Measurements from ENCODE around the gene GPBP1L1. TPM values are rescaled to one million over a fixed set of nuclear protein-coding genes. Genes with fewer than 3 reads are reported as not detected.

The GPBP1L1 gene
- total RNA-seq, 1 donor from 2014 or later, result 99.3 TPM

DNA sequence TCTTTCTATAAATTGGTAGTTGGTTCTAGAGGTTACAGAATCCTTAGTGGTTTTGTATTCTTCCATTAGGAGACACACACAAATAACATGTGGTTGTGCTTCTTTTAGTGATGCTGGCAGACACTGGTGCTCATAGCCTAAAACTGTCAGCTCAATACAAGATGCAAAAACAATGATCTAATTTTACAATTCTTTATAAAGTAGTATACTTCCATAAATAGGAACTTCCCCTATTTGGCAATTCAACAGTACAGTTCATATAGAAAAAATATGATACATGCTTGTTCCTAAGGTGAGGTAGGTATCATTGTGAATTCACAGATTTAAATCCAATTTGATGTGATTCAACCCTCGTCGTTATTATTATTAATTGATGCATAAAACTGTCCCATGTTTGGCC, 41.7 kb downstream of the GPBP1L1 start:
- Mint-ChIP-seq H3K36me3 (ENCODE audit: low read depth) (peaks cover 22% of the 10 kb centered on the region), H3K4me1 (ENCODE audit: low read depth) (no peaks in the 10 kb centered on the region), H3K9me3 (no peaks in the 10 kb centered on the region), H3K27ac (no peak overlapping the region), H3K27me3 (ENCODE audit: insufficient read depth) (no peaks in the 10 kb centered on the region), H3K4me3 (no peak overlapping the region)
- intact Hi-C loops (cut with micrococcal nuclease), result loop anchor here (5.0 kb wide), 1 partner anchor 198 kb away; no protein-coding TSS in a partner anchor
- no peak for DNase-seq (ENCODE audit: low spot score)

GRCh38 chr1:45643978-45644377, 42.4 kb downstream of the GPBP1L1 start:
- Mint-ChIP-seq H3K27ac (no peak overlapping the region), H3K4me1 (ENCODE audit: low read depth) (no peaks in the 10 kb centered on the region)

DNA sequence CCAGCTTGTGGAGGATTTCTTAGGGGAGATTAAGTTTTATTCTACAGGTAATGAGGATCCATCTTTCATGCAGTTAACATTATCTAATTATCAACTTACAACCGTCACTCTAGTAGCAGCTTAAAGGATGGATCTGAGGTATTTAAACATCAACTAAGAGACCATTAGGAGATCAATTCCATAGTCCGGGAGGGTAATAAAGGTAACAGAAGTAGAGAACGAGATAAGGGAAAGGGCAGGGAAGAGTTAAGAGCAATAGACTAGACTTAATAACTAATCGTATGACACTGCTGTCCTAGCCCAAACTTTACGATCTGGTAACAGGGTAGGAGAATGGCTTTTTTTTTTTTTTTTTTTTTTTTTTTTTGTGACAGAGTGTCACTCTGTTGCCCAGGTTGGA, 43.0 kb downstream of the GPBP1L1 start:
- H3K27ac Mint-ChIP-seq, result no peak overlapping the region
- peaks cover 20% of the 10 kb centered on the region for H3K36me3 Mint-ChIP-seq (ENCODE audit: low read depth)
- H3K27me3 Mint-ChIP-seq (ENCODE audit: insufficient read depth), result no peaks in the 10 kb centered on the region
- no peaks in the 10 kb centered on the region for H3K9me3 Mint-ChIP-seq
- no peak for DNase-seq (ENCODE audit: low spot score)
- no peak overlapping the region for H3K4me3 Mint-ChIP-seq
- intact Hi-C loops (cut with micrococcal nuclease), result no loop called here
- no peaks in the 10 kb centered on the region for H3K4me1 Mint-ChIP-seq (ENCODE audit: low read depth)

More at GRCh38 chr1:45643978-45644377, 42.4 kb downstream of the GPBP1L1 start:
- Mint-ChIP-seq H3K4me3 (no peak overlapping the region), H3K9me3 (no peaks in the 10 kb centered on the region), H3K27me3 (ENCODE audit: insufficient read depth) (no peaks in the 10 kb centered on the region), H3K36me3 (ENCODE audit: low read depth) (peaks cover 21% of the 10 kb centered on the region)
- intact Hi-C loops (cut with micrococcal nuclease), result no loop called here
- DNase-seq (ENCODE audit: low spot score), result no peak

DNA sequence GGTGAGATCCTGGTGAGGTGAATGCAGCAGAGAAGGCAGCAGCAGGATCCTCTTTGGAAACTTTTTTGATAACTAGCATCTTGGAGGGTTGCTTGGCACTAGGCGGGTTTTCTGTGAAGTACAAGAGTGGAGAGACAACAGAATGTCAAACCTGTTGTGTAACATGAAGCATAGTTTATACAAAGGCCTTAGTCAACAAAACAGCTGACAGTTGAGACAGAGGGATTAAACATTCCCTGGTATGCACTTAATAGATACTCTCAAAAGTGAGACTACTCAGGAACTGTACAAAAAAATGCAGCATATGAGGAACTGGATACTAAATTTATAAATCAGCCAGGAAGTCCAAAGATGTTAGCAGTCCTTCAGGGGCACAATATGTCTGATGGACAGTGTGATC, 46.0 kb downstream of the GPBP1L1 start:
- intact Hi-C loops (cut with micrococcal nuclease), result no loop called here
- Mint-ChIP-seq H3K27ac (no peak overlapping the region), H3K27me3 (ENCODE audit: insufficient read depth) (no peaks in the 10 kb centered on the region)

GRCh38 chr1:45635211-45635610, 51.1 kb downstream of the GPBP1L1 start:
- Mint-ChIP-seq H3K27ac (no peak overlapping the region), H3K36me3 (ENCODE audit: low read depth) (peaks cover 20% of the 10 kb centered on the region), H3K27me3 (ENCODE audit: insufficient read depth) (no peaks in the 10 kb centered on the region), H3K9me3 (no peaks in the 10 kb centered on the region), H3K4me1 (ENCODE audit: low read depth) (no peaks in the 10 kb centered on the region), H3K4me3 (no peak overlapping the region)
- intact Hi-C loops (cut with micrococcal nuclease), result no loop called here
- no peak for DNase-seq (ENCODE audit: low spot score)

More for the DNA sequence above, 46.0 kb downstream of the GPBP1L1 start:
- peaks cover 13% of the 10 kb centered on the region for H3K36me3 Mint-ChIP-seq (ENCODE audit: low read depth)
- H3K4me1 Mint-ChIP-seq (ENCODE audit: low read depth), result no peaks in the 10 kb centered on the region
- no peak for DNase-seq (ENCODE audit: low spot score)
- H3K9me3 Mint-ChIP-seq, result no peaks in the 10 kb centered on the region
- H3K4me3 Mint-ChIP-seq, result no peak overlapping the region

- Mint-ChIP-seq H3K27me3 (ENCODE audit: insufficient read depth) (no peaks in the 10 kb centered on the region), H3K4me1 (ENCODE audit: low read depth) (no peaks in the 10 kb centered on the region), H3K36me3 (ENCODE audit: low read depth) (peaks cover 33% of the 10 kb centered on the region), H3K4me3 (no peak overlapping the region), H3K27ac (no peak overlapping the region), H3K9me3 (no peaks in the 10 kb centered on the region)
- intact Hi-C loops (cut with micrococcal nuclease), result no loop called here
- no peak for DNase-seq (ENCODE audit: low spot score)
These were observed 55.9 kb downstream of the GPBP1L1 start for GRCh38 chr1:45630429-45630828.

GRCh38 chr1:45629035-45629434, 57.3 kb downstream of the GPBP1L1 start:
- H3K27ac Mint-ChIP-seq, result no peak overlapping the region
- H3K36me3 Mint-ChIP-seq (ENCODE audit: low read depth), result peaks cover 34% of the 10 kb centered on the region
- no peak overlapping the region for H3K4me3 Mint-ChIP-seq
- H3K9me3 Mint-ChIP-seq, result no peaks in the 10 kb centered on the region
- H3K4me1 Mint-ChIP-seq (ENCODE audit: low read depth), result no peaks in the 10 kb centered on the region
- intact Hi-C loops (cut with micrococcal nuclease), result no loop called here
- no peak for DNase-seq (ENCODE audit: low spot score)
- H3K27me3 Mint-ChIP-seq (ENCODE audit: insufficient read depth), result no peaks in the 10 kb centered on the region

DNA sequence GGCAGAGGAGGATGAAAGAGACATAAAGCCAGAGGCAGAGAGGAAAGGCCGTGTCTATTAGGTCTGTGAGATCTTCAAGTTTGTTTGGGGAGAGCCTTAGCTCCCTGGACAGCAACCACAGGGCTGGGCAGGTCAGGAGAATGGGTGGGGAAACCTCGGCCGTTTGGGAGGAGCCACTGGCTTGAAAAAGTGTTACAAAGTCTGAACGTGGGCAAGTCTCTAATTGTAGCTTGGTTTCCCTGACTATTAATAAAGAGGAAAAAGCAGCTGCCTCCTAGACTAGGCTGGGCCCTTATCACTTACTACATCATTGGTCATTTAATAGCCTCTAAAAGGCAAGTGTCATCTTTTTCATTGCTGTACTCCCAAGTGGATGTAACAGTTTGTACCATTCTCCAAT, 62.4 kb downstream of the GPBP1L1 start, which contains the start of gene CCDC17:
Gene CCDC17, minus strand, starts transcription at position 83 of the 400 bp plus-strand sequence. CDS start 145 bp downstream, outside the sequence.
- no peaks in the 10 kb centered on the region for H3K27me3 Mint-ChIP-seq (ENCODE audit: insufficient read depth)

GRCh38 chr1:45622524-45623394, 63.6 kb downstream of the GPBP1L1 start:
- intact Hi-C loops (cut with micrococcal nuclease), result no loop called here
- H3K4me1 Mint-ChIP-seq (ENCODE audit: low read depth), result no peaks in the 10 kb centered on the region
- no peak overlapping the region for H3K27ac Mint-ChIP-seq
- no peaks in the 10 kb centered on the region for H3K27me3 Mint-ChIP-seq (ENCODE audit: insufficient read depth)
- H3K9me3 Mint-ChIP-seq, result no peaks in the 10 kb centered on the region
- DNase-seq (ENCODE audit: low spot score), result no peak
- no peak overlapping the region for H3K4me3 Mint-ChIP-seq
- peaks cover 15% of the 10 kb centered on the region for H3K36me3 Mint-ChIP-seq (ENCODE audit: low read depth)

More for the DNA sequence above, 62.4 kb downstream of the GPBP1L1 start, which contains the start of gene CCDC17:
- intact Hi-C loops (cut with micrococcal nuclease), result no loop called here
- Mint-ChIP-seq H3K4me3 (no peak within 1 kb of the TSS), H3K4me1 (ENCODE audit: low read depth) (no peaks in the 10 kb centered on the region), H3K36me3 (ENCODE audit: low read depth) (peaks cover 15% of the 10 kb centered on the region), H3K27ac (no peak within 1 kb of the TSS), H3K9me3 (no peaks in the 10 kb centered on the region)
- no peak for DNase-seq (ENCODE audit: low spot score)

GRCh38 chr1:45621895-45622523, 64.3 kb downstream of the GPBP1L1 start:
- Mint-ChIP-seq H3K27ac (no peak overlapping the region), H3K4me1 (ENCODE audit: low read depth) (no peaks in the 10 kb centered on the region), H3K27me3 (ENCODE audit: insufficient read depth) (no peaks in the 10 kb centered on the region), H3K36me3 (ENCODE audit: low read depth) (peaks cover 15% of the 10 kb centered on the region), H3K9me3 (no peaks in the 10 kb centered on the region), H3K4me3 (no peak overlapping the region)
- DNase-seq (ENCODE audit: low spot score), result no peak
- intact Hi-C loops (cut with micrococcal nuclease), result no loop called here

DNA sequence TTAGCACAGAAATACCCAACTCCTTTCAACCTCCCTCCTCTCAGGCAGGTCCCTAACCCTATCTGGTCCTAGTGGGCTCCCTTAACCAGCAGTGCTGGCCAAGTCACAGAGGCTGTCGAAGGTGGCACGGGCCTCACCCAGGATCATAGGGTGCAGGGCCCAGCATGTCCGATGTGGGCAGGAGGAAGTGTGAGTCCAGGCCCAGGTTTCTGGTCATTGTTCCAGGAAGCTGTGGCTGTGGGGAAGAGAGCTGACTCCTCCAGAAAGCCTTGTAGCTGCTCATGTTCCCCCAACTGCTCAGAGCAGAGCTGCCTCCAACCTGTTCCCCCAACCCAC, 64.9 kb downstream of the GPBP1L1 start:
- Mint-ChIP-seq H3K36me3 (ENCODE audit: low read depth) (peaks cover 14% of the 10 kb centered on the region), H3K4me1 (ENCODE audit: low read depth) (no peaks in the 10 kb centered on the region), H3K27me3 (ENCODE audit: insufficient read depth) (no peaks in the 10 kb centered on the region), H3K27ac (no peak overlapping the region), H3K4me3 (no peak overlapping the region), H3K9me3 (no peaks in the 10 kb centered on the region)
- intact Hi-C loops (cut with micrococcal nuclease), result no loop called here
- no peak for DNase-seq (ENCODE audit: low spot score)

GRCh38 chr1:45620588-45621500, 65.5 kb downstream of the GPBP1L1 start:
- Mint-ChIP-seq H3K36me3 (ENCODE audit: low read depth) (peaks cover 20% of the 10 kb centered on the region), H3K27ac (peak overlapping the region; percentile 9), H3K4me3 (no peak overlapping the region), H3K9me3 (no peaks in the 10 kb centered on the region), H3K4me1 (ENCODE audit: low read depth) (no peaks in the 10 kb centered on the region), H3K27me3 (ENCODE audit: insufficient read depth) (no peaks in the 10 kb centered on the region)
- no peak for DNase-seq (ENCODE audit: low spot score)
- intact Hi-C loops (cut with micrococcal nuclease), result no loop called here
